Activated gamma-delta T cell treated with anti-CD3 and anti-CD28 coated beads, Interleukin-2, amount 50 U/mL, for 16 hours (primary cell): ENCODE measurements around the gene ECI1.

Source experiments
- DNase-seq: peaks from one replicate; pipeline ENCODE4 v3.0.0-alpha.2; 2020; ENCODE audit warnings: low read depth

Gene ECI1

DNA sequence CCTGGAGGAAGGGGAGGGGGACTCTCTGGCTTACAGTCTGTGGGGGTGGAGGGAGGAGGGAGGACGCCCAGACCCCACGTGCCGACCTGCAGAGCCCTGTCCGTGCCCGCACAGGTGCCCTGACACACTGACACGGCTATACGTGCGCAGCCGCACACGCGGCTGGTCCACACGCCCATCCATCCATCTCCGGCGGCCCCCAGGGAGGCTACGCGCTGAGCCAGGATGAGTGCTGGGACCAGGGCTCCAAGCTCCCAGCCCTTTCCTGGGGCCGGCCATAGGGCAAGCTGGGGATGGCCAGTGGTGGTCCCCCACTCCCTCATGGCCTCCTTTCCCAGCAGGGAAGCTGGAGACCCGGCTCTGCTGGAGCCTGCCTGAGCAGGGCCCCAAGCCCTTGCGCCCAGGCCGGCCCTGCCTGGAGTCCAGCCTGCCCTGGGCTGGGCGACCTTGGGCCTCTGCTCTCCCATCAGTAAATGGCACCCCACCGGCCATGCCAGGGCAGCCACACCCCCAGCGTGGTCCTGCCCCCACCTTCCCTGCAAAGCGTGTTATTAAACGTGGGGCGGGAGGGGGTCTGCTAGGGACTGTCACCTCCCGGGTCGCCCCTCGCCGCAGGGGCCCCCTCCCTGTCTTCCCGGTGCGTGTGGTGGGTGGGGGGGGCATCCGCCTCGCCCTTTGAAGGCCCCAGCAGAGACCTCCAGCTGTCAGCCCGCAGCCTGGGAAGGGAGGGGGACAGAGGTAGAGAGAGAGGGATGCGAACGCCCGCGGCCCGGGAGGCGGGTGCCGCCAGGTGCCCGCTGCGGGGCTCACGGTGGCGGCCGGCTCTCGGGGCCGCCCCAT is 55.8 kb downstream of the ECI1 start:
- DNase-seq, result no peak

DNA sequence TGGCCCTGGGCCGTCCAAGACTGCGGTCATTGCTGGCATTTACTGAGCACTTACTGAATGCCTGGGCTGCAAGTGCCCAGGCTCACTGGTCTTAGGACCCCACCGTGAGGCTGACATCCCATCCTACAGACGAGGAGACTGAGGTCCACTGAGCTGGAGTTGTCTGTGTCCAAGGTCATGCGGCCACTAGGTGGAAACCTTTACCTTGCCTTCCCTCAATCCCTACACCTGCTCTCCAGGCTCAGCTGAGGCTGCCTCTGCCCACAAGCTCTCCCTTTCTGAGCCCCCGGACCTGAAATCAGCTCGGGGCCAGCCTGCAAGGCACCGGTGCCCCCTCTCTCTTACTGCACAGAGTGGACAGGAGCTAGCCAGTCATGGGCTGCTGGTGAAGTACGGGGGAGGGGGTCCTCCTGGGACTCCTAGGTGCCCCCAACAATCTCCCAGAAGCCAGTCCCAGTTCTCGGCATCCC is 56.5 kb downstream of the ECI1 start:
- DNase-seq, result no peak

DNA sequence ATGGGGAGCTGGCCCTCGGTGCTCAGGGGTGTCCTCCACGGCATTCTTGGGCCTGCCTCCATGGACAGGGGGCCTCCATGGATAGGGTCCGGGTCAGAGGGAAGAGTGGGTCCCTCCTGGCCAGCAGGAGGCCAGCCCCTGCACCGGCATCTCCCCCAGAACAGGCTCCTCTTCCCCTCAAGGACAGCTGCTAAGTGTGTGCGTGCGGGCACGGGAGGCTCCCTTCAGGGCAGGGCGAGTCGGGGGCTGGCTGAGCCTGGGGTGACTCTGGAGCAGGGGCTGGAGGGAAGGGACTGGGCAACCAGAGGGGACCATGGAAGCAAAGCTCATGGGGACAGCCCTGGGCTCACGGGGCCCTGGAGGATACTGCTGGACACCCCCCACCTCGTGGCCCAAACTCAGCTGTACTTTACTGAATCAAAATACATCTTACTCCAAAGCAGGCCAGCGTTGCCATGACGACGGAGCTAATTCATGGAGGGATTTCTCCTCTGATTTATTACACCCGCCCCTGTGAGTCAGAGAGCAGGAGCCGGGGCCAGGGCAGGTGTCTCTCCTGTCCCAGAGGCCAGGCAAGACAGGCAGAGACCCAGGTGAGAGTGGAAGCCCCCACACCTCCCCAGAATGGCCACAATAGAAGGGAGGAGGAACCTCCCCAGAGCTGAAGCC is 57.1 kb downstream of the ECI1 start:
- DNase-seq, result no peak

DNA sequence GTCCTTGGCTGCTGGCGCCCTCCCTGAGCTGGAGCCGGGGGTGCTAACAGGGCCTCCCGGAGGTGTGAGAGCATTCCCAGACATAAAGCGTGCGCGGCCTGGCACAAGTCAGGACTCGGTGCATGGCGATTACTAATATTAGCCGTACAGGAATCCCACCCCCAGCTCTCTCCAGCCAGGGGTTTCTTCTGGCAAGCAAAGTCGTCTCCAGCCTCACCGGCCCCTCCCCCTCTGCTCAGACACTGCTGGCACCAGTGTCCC is 60.0 kb downstream of the ECI1 start:
- DNase-seq, result no peak

DNA sequence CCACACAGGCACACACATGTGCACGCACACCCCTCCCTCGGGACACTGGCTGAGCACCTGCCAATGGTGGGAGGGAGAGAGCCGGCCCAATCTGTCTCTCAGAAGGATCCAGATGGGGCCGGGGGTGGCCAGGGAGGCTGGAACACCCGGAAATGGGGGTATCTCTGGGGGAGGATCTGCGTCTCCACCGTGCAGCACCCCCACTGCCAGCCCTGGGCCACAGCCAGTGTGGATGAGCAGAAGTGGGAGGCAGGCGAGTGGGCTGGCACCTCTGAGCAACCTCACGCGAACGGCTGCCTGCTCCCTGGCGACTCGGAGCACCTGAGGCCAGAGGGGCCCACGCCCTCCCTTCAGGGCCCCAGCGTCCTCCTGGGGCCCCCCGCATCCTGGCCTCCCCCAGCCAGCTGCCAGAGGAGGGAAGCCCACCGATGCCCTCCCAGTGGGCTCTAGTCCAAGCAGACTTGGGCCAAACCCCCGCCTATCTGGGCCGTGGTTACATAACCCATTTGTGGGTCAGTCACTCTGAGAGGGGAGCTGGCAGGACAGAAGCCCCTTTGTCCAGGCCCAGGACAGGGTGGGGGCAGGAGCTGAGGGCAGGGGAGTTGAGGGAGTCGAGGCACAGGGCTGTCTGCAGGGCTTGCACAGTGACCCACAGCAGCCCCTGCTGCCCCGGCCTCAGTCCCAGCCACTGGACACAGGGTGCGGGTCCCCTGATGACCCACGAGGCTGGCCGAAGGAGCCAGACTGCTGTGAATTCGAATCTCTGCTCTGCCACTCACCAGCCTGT is 60.5 kb downstream of the ECI1 start:
- DNase-seq, result no peak

DNA sequence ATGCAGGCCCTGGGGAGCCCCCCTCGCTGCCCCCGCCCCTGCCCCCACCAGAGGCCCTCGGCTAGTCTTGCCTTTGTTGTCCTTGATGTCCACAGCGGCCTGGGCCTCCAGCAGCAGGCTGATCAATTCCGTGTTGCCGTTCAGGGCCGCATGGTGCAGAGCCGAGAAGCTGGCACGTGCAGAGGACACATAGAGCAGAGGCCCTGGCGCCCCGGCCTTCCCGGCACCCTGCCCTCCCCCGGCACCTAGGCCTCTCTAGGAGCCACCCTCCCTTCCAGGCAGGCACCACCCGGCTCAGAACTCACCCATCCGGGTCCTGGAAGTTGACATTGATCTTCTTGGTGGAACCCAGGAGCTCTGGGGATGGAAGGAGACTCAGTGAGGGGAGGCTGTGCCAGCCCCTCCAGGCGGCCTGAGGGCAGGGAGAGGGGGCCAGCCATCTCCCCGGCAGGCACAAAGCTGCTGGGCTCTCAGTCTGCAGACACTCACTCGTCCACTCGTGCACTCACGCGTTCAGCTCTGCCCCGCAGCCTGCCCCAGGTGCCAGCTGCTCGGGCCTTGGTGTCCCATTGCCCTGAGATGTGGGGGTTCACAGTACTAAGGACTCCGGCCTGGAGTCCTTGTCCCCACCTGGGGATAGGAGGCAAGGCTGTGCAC is 61.3 kb downstream of the ECI1 start:
- no peak for DNase-seq
